DLD1 (cell line): ENCODE measurements around the gene TLE4.

Experiments
- in situ Hi-C: cut with HindIII; loops from 2 replicates; pipeline ENCODE4 v1.10.0; 2017; ENCODE audit warnings: low sequenced_read_pairs

TLE4 gene

GRCh38 chr9:79660615-79661014 is 88.8 kb downstream of the TLE4 start:
- in situ Hi-C loops, result no loop called here

- in situ Hi-C loops, result no loop called here
Observed at GRCh38 chr9:79661279-79661678, 89.5 kb downstream of the TLE4 start.

GRCh38 chr9:79661886-79662536 is 90.2 kb downstream of the TLE4 start:
- in situ Hi-C loops, result no loop called here

GRCh38 chr9:79662537-79662956 is 90.8 kb downstream of the TLE4 start:
- in situ Hi-C loops, result no loop called here

- in situ Hi-C loops, result no loop called here
Observed at GRCh38 chr9:79663300-79663699, 91.5 kb downstream of the TLE4 start.

- in situ Hi-C loops, result no loop called here
Observed at GRCh38 chr9:79663878-79664277, 92.1 kb downstream of the TLE4 start.

GRCh38 chr9:79664375-79664831 is 92.6 kb downstream of the TLE4 start:
- in situ Hi-C loops, result no loop called here

GRCh38 chr9:79665369-79665768 is 93.6 kb downstream of the TLE4 start:
- in situ Hi-C loops, result no loop called here

- in situ Hi-C loops, result no loop called here
Observed at GRCh38 chr9:79665931-79666330, 94.2 kb downstream of the TLE4 start.

- in situ Hi-C loops, result no loop called here
Observed at GRCh38 chr9:79667120-79667519, 95.4 kb downstream of the TLE4 start.

- in situ Hi-C loops, result no loop called here
Observed at GRCh38 chr9:79667817-79668436, 96.2 kb downstream of the TLE4 start.

- in situ Hi-C loops, result no loop called here
Observed at GRCh38 chr9:79668956-79669355, 97.2 kb downstream of the TLE4 start.

- in situ Hi-C loops, result no loop called here
Observed at GRCh38 chr9:79670269-79670961, 98.7 kb downstream of the TLE4 start.

GRCh38 chr9:79671558-79671957 is 99.8 kb downstream of the TLE4 start:
- in situ Hi-C loops, result no loop called here

- in situ Hi-C loops, result no loop called here
Observed at GRCh38 chr9:79672236-79672635, 100.5 kb downstream of the TLE4 start.

- in situ Hi-C loops, result no loop called here
Observed at GRCh38 chr9:79672891-79673290, 101.1 kb downstream of the TLE4 start.

- in situ Hi-C loops, result no loop called here
Observed at GRCh38 chr9:79673614-79674013, 101.8 kb downstream of the TLE4 start.

GRCh38 chr9:79674052-79674777 is 102.5 kb downstream of the TLE4 start:
- in situ Hi-C loops, result no loop called here

- in situ Hi-C loops, result no loop called here
Observed at GRCh38 chr9:79681576-79681975, 109.8 kb downstream of the TLE4 start.

GRCh38 chr9:79682076-79682736 is 110.4 kb downstream of the TLE4 start:
- in situ Hi-C loops, result no loop called here

GRCh38 chr9:79684059-79684458 is 112.3 kb downstream of the TLE4 start:
- in situ Hi-C loops, result no loop called here
